Measurements from ENCODE around the gene THAP7.

DNA sequence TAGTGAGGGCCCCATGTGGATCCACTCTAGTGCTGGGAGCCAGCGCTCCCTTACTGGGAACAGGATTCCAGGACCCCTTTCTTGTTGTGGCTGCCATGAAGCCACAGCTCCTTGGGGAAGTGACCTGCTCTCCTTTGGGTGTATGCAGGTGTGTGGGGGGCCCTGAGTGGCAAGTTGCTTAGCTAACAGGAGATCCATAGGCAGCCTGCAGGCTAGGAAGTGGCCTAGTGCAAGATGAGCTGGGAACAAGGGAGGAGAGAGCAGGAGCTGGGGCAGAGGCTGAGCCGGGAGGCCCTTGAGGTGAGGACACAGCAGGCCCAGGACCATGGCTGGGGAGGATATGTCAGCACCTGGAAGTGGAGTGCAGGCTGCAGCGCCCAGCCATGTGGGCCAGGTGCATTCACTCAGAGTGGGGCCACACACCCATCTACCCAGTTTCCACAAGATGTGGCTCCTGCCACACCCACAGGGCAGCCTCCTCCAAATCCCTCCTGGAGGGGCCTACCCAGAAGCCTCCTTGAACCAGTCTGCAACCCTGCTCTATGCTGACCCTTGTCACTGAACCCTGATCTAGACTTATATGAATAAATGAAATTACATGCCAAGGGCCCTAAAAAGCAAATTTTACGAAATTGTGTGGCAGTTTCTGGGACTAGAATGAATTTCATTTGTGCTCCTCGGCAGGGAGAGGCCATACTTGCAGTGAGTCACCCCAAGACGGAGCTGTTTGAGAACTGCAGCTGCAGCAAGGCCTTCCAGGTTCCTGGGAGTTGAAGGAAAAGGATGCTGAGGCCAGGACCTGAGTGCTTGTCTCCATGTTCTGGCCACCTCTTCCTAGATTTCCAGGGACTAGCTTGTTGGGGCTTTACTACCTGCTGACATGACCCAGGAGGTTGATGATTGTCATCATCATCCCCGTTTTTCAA is 3.2 kb downstream of the THAP7 start:
- TF ChIP-seq, protein P1, sequence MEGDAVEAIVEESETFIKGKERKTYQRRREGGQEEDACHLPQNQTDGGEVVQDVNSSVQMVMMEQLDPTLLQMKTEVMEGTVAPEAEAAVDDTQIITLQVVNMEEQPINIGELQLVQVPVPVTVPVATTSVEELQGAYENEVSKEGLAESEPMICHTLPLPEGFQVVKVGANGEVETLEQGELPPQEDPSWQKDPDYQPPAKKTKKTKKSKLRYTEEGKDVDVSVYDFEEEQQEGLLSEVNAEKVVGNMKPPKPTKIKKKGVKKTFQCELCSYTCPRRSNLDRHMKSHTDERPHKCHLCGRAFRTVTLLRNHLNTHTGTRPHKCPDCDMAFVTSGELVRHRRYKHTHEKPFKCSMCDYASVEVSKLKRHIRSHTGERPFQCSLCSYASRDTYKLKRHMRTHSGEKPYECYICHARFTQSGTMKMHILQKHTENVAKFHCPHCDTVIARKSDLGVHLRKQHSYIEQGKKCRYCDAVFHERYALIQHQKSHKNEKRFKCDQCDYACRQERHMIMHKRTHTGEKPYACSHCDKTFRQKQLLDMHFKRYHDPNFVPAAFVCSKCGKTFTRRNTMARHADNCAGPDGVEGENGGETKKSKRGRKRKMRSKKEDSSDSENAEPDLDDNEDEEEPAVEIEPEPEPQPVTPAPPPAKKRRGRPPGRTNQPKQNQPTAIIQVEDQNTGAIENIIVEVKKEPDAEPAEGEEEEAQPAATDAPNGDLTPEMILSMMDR (optimal IDR thresholded peaks at IDR 0.05 in 1 of 3, IDR thresholded peaks at IDR 0.05 in 1 of 3, conservative IDR thresholded peaks at IDR 0.05 in 1 of 3; ENCODE audit: extremely low read depth in 1 of 3, insufficient read depth in 2 of 3, low read length in 3 of 3), result no peak
- no peak for TF ChIP-seq EZH2 (IDR thresholded peaks at IDR 0.05; ENCODE audit: low read length)
